ENCODE data around the gene STX11.

Gene STX11

DNA sequence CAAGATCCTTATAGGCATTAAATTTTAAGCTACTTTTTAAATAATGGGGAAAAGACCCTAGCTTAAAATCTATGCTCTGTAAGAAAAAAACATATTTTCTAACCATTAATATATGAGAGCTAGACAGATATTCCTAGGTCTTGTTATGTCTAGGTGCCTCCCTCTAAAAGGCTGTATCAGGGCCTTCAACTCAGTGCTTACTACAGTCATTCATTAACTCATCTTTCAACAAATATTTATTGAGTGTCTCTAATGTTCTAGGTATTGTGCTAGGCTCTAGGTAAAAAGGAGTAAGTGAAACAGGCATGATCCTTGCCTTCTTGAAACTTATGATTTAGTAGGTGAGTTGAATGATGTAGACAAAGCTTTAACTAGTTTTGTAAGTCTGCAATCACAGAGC, 6.4 kb upstream of the STX11 start:
- DNase-seq: no peak

DNA sequence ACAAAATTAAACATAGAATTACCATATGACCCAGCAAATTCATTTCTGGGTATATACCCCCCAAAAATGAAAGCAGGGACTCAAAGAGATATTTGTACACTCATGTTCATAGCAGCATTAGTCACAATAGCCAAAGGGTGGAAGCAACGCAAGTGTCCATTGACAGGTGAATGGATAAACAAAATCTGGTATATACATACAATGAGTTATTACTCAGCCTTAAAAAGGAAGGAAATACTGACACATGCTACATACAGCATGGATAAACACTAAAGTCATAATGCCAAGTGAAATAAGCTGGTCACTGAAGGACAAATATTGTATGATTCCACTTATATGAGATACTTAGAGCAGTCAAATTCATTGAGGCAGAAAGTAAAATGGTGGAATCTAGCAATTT, 5.3 kb upstream of the STX11 start:
- DNase-seq: no peak

DNA sequence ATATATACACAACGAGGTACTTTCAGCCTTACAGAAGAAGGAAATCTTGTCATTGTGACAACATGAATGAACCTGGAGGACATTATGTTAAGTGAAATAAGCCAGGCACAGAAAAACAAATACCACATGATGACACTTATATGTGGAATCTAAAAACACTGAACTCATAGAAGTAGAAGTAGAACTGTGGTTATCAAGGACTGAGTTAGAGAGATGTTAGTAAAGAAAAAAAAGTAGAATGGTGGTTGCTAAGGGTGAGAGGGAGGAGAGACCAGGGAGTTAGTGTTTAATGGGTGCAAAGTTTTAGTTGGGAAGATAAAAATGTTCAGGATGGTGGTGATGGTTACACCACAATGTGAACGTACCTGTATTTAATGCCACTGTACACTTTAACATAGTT, 4.8 kb upstream of the STX11 start:
- DNase-seq: no peak

DNA sequence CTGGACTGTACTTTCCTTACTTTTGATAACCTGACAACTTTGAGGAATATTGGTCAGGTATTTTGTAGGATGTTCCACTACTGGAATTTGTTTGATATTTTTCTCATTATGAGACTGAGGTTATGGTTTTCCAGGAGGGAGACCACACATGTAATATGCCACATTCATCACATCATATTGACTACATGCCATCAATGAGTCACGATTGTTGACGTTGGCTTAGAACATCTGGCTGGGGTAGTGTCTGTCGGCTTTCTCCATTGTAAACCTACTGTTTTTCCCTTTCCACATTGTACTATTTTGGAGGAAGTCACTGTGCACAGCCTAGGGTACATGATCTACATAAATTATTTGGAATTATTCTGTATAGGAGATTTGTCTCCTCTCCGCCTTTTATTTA, 1.4 kb upstream of the STX11 start:
- no peak for DNase-seq

DNA sequence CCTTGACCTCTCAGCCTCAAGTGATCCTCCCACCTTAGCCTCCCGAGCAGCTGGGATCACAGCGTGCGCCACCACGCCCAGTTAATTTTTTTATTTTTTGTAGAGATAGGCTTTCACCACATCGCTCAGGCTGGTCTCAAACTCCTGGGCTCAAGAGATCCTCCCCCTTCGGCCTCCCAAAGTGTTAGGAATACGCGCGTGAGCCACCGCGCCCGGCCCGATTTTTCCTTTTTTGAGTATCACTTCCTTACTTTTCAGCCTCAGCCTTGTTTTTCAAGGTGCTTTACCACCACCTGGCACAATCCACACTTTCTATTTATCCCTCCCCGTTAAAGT, 791 bp upstream of the STX11 start:
- no peak for DNase-seq

DNA sequence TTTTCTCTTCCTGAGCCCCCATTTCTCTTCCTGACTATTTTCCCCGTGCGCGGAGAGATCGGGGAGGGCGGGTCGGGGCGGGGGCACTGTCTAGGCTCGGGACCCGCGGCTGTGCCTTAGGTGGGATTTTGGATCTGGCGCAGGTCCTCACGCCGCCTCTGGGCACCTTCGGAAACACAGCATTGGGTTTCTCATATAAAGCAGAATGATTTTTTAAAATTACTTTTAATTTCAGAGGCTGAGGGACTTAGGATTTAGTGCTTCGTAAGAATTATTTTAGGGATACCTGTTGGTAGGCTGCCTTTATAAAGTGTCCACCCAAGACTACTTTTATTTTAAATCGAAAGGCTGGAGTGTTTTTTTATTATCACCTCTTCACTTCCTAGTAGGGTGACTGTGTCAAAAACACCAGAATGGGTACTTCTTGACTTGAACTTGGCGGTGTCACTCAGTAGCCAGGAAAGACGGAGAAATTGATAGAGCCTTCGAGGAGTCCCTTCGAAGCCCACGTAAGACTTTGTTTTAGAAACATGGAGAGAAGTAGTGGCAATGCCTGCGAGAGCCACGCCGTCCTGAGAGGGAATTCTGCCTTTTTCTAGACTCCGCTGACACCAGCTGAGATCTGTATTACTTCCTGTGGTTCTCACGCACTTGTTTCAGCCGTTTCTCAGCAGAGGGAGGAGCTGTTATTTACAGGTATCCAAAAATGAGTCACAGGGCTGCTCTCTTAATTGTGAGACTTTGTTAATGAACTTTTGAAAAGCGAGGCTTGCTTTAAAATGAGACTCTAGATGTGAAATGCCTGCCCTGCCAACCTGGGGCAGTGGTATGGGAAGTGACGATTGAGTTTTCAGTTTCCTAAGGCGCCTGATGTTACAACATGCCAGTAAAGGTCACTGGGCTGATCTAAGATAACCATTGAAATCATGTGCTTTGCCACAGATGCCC, 667 bp downstream of the STX11 start:
- DNase-seq: no peak

GRCh38 chr6:144152334-144152900, 2.1 kb downstream of the STX11 start:
- no peak for DNase-seq

DNA sequence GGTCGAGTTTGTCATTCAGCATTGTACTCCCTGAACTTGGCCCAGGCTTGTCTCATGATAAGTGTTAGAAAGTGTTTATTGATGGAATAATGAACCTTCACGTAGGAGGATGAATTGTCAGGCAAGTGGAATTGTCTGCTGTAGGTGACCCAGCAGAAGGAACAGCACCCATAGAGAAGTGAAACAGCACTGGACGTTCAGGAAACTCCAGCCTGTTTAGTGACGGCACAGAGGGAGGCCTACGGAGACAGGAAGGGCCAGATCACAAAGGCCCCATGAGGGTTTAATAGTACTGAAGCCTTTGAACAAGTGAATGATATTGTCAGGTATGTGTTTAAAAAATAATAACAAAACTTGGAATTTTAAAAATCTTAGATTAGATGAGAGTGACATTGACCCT, 2.9 kb downstream of the STX11 start:
- DNase-seq: no peak

DNA sequence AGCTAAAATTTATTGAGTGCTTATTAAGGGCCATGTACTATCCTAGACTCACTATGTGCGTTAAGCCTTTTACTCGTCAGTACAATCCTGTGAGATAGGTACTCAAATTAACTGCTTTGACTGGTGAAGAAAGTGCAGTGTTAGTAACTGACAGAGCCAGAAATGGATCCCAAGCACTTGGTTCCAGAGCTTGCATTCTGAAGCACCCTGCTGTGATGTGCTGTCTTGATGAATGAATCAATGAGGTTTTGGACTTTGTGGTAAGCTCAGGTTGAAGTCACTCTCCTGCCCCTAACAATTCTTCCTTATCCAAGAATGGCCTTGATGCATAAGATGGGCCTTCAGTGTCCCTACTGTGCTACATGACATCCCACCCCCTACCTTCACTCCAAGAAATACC, 3.7 kb downstream of the STX11 start:
- DNase-seq: no peak

- no peak for DNase-seq
Observed at GRCh38 chr6:144155529-144155928, 5.2 kb downstream of the STX11 start.

DNA sequence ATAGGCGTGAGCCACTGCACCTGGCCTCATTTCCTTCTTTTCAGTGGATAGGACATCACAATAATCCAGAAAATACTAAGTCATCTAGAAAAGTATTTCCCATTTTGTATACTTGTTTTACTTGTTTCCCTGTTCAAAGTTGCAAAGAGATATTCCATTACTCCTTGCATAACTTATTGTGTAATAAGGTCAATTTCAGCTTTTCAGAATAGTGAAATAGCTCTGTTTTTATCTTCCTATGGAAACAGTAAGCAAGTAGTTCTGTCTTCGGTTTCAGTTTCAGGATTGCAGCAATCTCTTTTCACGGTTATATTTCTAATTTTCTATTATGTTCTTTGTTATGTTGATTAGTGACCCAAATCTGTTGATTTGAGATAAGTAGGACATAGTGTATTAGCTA, 6.0 kb downstream of the STX11 start:
- no peak for DNase-seq

DNA sequence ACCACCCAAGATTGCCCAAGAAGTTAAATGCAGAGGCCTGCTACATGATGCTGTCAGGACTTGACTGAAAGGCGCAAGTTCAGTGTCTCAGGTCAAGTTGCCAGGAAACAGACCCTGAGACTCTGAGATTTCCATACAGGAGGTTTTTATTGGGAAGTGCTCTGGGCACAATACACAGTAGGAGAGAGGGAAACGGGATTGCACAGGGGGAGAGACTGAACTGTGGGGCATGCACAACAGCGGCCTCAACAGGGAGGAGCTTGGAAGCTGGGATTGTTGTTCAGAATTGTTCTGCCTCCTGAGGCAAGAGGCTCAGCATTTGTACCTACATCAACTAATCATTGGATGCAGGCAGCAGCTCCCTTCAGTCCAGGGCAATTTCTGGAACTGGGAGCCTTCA, 6.7 kb downstream of the STX11 start:
- DNase-seq: no peak

GRCh38 chr6:144158133-144158532, 7.8 kb downstream of the STX11 start:
- DNase-seq: no peak

GRCh38 chr6:144159223-144159622, 8.9 kb downstream of the STX11 start:
- no peak for DNase-seq

DNA sequence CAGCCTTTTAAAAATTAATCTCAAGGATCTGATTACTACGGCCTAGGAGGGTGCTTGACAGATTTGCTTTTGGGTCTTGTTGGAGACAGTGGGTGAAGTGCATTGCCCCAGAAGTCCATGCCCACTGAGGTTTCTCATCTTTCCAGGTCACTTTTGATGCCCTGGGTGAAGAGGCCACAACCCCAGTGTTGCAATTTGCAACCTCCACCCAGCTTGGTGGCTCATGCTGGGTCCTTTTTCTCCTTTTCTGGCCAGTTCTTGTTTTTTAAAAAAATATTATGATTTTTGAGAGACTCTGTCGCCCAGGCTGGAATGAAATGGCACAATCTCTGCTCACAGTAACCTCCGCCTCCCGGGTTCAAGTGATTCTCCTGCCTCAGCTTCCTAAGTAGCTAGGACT, 9.4 kb downstream of the STX11 start:
- no peak for DNase-seq

DNA sequence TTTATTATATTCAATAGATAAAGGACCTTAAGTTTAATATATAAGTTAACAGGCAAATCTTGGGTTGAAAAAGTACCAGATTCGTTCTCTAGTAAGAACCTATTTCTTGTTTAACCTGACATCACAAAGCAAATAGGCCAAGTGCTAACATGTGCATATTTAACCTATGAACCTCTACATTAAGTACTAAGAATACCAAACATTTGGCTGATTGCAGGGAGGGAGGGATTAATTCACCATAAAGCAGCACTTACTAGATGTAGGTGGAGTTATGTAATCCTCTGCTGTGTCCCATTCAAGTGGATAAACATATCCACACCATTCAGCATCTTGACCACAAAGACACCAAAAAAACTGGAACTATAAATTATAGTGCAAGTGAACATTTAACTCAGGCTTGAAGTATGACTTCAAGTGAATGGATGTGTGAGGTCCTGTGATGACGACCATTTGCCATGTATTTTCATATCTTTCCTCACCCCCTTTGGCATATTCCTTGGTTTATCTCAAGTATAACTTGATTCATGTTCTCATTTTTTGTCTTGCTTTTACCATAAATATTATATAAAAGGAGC, 10.2 kb downstream of the STX11 start:
- no peak for DNase-seq

DNA sequence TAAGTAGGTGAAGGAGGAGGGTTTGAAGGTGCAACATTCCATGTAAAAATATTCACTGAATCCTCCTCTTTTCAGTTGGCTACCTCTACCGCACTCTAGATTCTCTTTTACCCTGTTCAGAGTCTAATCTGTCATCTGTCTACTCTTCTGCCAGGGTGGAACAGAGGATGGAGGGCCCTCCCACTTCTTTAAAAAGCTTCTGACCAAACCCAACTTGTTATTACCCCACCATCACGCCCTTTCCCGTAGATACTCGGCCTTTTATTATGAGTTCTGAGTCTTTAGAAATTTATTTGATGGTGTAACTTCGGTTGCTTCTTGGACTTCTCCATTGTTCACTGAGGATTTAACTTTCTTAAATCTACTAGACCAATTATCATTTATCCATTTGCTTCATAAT, 11.7 kb downstream of the STX11 start:
- no peak for DNase-seq

- DNase-seq: no peak
Observed at GRCh38 chr6:144162977-144163376, 12.7 kb downstream of the STX11 start.

GRCh38 chr6:144165784-144166183, 15.5 kb downstream of the STX11 start:
- DNase-seq: no peak

DNA sequence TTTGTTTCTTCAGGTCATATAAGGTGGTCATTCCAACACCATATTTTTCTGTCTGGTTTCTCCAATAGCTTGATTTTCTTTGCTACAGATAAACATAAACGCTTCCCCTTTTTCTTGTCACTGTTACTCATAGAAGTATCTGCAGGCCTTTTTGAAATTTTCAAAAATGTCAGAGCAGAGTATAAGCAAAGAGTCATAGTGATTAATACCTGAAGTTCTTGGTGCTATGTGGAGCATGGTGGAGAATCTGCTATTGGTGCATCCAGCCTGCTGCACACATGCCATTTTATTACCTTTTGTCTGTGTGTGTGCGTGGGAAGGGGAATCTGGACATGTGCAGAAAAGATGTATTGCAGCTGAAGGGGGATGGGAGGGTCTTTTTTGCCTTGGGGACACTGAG, 19.7 kb downstream of the STX11 start:
- DNase-seq: no peak

GRCh38 chr6:144171406-144171805, 21.1 kb downstream of the STX11 start:
- DNase-seq: no peak

DNA sequence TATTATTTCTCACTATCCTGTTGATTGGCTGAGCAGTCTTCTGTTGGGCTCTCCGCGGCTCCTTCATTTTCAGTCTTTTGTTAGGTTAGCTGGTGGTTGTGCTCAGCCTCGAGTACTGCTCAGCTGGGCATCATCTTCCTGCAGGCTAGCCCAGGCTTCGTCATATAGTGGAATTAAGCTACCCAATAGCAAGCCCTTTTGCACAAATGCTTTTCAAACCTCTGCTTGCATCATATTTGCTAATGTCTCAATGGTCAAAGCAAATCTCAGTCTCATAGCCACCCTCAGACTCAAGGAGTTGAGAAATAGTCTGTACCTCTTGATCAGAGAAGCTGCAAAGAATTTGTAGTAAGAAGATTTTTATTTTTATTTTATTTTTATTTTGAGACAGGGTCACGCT, 23.7 kb downstream of the STX11 start:
- no peak for DNase-seq

- DNase-seq: no peak
Observed at GRCh38 chr6:144176043-144176442, 25.7 kb downstream of the STX11 start.

- DNase-seq: no peak
Observed at GRCh38 chr6:144177726-144178125, 27.4 kb downstream of the STX11 start.

GRCh38 chr6:144178323-144178722, 28.0 kb downstream of the STX11 start:
- no peak for DNase-seq
